ENCODE measurements around the gene MYL10.

DNA sequence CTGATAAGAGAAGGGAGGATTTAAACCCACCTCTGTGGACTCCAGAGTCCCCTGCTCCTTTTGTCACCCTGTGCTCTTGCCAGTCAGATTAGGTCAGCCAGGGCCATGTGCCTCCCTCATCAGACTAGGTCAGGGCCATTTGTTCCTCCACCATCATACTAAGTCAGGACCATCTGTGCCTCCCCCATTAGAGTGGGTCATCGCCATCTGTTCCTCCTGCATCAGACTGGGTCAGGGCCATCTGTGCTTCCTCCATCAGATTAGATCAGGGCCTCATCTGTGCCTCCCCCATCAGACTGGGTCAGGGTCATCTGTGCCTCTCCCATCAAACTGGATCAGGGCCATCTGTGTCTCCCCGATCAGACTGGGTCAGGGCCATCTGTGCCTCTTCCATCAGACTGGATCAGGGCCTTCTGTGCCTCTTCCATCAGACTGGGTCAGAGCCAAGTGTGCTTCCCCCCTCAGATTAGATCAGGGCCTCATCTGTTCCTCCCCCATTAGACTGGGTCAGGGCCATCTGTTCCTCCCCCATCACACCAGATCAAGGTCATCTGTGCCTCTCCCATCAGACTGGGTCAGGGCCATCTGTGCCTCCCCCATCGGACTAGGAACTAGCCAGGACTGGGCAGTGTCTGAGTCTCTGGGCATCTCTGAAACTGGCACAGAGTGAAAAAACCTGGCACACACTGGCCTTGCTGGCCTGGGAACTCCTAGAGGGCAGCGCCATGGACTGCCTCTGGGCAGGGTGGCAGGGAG lies 11.5 kb downstream of the MYL10 start:
- TF ChIP-seq POLR2A (IDR thresholded peaks at IDR 0.05) (no peak), CTCF (IDR thresholded peaks at IDR 0.05) (no peak)
